Mammary epithelial cell (primary cell): ENCODE data around the gene CCDC70.

Source experiments
- CTCF ChIP-seq, 2 donors: IDR thresholded peaks in 1 of 2; conservative IDR thresholded peaks in 1 of 2; 2 replicates each; pipeline ENCODE4 v1.5.1; 2011 to 2012; ENCODE audit warnings: inconsistent platforms in 2 of 2, low read length in 2 of 2, mild to moderate bottlenecking in 2 of 2, control low read depth in 1 of 2, low read depth in 1 of 2; ENCODE audit not compliant: insufficient read depth in 1 of 2; ENCODE audit errors: extremely low read depth in 1 of 2
- EZH2 ChIP-seq: IDR thresholded peaks from 2 replicates; pipeline ENCODE4 v1.6.1; 2012; ENCODE audit warnings: low read length, inconsistent platforms, borderline replicate concordance

- TF ChIP-seq CTCF (conservative IDR thresholded peaks at IDR 0.05 in 1 of 2, IDR thresholded peaks at IDR 0.05 in 1 of 2; ENCODE audit: extremely low read depth in 1 of 2, insufficient read depth in 1 of 2, low read depth in 1 of 2, low read length in 2 of 2): no peak
- no peak for TF ChIP-seq EZH2
Measured at GRCh38 chr13:51837016-51837415, 24.8 kb upstream of the CCDC70 start.
